ENCODE measurements around the gene FCGR2B. TPM values are rescaled to one million over a fixed set of nuclear protein-coding genes. Genes with fewer than 3 reads are reported as not detected.

Gene FCGR2B
- polyA plus RNA-seq, 1 of the 3 experiments (the other 2 are of a cell fraction): 0.05 TPM

- Histone ChIP-seq H4K20me1 (ENCODE audit: insufficient read depth) (no peaks in the 10 kb centered on the region), H3K4me1 (ENCODE audit: control insufficient read depth in 1 of 2, insufficient read depth in 2 of 2, low read depth in 1 of 2, low read length in 1 of 2) (peaks cover 13 to 19% of the 10 kb centered on the region in 2 experiments; a peak in 2 of 4 replicates), H3K9me2 (no peaks in the 10 kb centered on the region), H3K27ac (ENCODE audit: low read depth in 2 of 2, low read length in 1 of 2) (peak overlapping the region; percentile 69 to 84; a peak in 3 of 4 replicates), H2AFZ (ENCODE audit: low read depth) (peak overlapping the region; percentile 75), H3F3A (replicated peaks; ENCODE audit: insufficient read depth) (peaks cover 24% of the 10 kb centered on the region), H3K4me3 (ENCODE audit: low read depth in 2 of 2, low read length in 1 of 2) (peak overlapping the region; percentile 73 to 79), H3K9me3 (no peaks in the 10 kb centered on the region), H3K27me3 (ENCODE audit: insufficient read depth) (no peaks in the 10 kb centered on the region), H3K36me3 (replicated peaks in 1 of 2; ENCODE audit: control insufficient read depth in 1 of 2, insufficient read depth in 2 of 2, low read length in 1 of 2) (no peaks in the 10 kb centered on the region), H3K9ac (peak overlapping the region; percentile 88; the same call in 1 of the 2 replicates), H3K4me2 (peak overlapping the region; percentile 98), H3K79me2 (ENCODE audit: insufficient read depth) (no peaks in the 10 kb centered on the region; the same call in 1 of the 2 replicates)
- WGBS (ENCODE audit: low lambda C conversion rate): 9% methylated on average over 16 of the region's 34 CpGs
- peak; percentile 52 for DNase-seq
- TF ChIP-seq FOXJ3 (CRISPR knock-in tag; IDR thresholded peaks at IDR 0.05) (no peak), MXI1 (IDR thresholded peaks at IDR 0.05; ENCODE audit: low read depth, low read length) (peak; percentile 44; the same call in 1 of the 2 replicates), CTCF (IDR thresholded peaks at IDR 0.05) (peak; percentile 54), RAD21 (IDR thresholded peaks at IDR 0.05; ENCODE audit: low read length) (no peak), MAX (IDR thresholded peaks at IDR 0.05; ENCODE audit: low read depth) (peak; percentile 52), USF2 (IDR thresholded peaks at IDR 0.05; ENCODE audit: borderline replicate concordance, low read depth, low read length) (no peak)
- ChIA-PET POLR2A (interaction anchor here (0.8 kb wide), 1 partner anchor 10 kb away, joined by 3 read pairs; no protein-coding TSS in a partner anchor), CTCF (interaction anchor here (1.1 to 5.9 kb wide), 8 partner anchors 9 to 239 kb away, joined by 3 to 62 read pairs (median 6); partner anchors contain the start of gene DUSP12)
Measured at GRCh38 chr1:161725908-161726472, 63.0 kb downstream of the FCGR2B start.

- ChIA-PET CTCF (interaction anchor here (1.0 to 5.9 kb wide), 8 partner anchors 8 to 239 kb away, joined by 3 to 62 read pairs (median 5); partner anchors contain the start of gene DUSP12), POLR2A (interaction anchor here (0.6 to 1.5 kb wide), 6 partner anchors 11 to 529 kb away, joined by 3 to 9 read pairs (median 4); partner anchors contain the start of gene DUSP12)
- peak overlapping the region; percentile 69 to 84 for H3K27ac ChIP-seq (ENCODE audit: low read depth in 2 of 2, low read length in 1 of 2)
- peak overlapping the region; percentile 73 to 79 for H3K4me3 ChIP-seq (ENCODE audit: low read depth in 2 of 2, low read length in 1 of 2)
- no peaks in the 10 kb centered on the region for H3K36me3 ChIP-seq (replicated peaks in 1 of 2; ENCODE audit: control insufficient read depth in 1 of 2, insufficient read depth in 2 of 2, low read length in 1 of 2)
- H2AFZ ChIP-seq (ENCODE audit: low read depth): peak overlapping the region; percentile 75
- no peaks in the 10 kb centered on the region for H3K27me3 ChIP-seq (ENCODE audit: insufficient read depth)
- peak overlapping the region; percentile 98 for H3K4me2 ChIP-seq
- peaks cover 17% of the 10 kb centered on the region for H3F3A ChIP-seq (replicated peaks; ENCODE audit: insufficient read depth)
- H3K79me2 ChIP-seq (ENCODE audit: insufficient read depth): no peaks in the 10 kb centered on the region; the same call in 1 of the 2 replicates
- H4K20me1 ChIP-seq (ENCODE audit: insufficient read depth): no peaks in the 10 kb centered on the region
- H3K4me1 ChIP-seq (ENCODE audit: control insufficient read depth in 1 of 2, insufficient read depth in 2 of 2, low read depth in 1 of 2, low read length in 1 of 2): peaks cover 13 to 15% of the 10 kb centered on the region in 2 experiments; a peak in 2 of 4 replicates
- H3K9me2 ChIP-seq: no peaks in the 10 kb centered on the region
- H3K9ac ChIP-seq: peak overlapping the region; percentile 88
- H3K9me3 ChIP-seq: no peaks in the 10 kb centered on the region
- WGBS (ENCODE audit: low lambda C conversion rate): 1% methylated on average over 13 of the region's 83 CpGs
- DNase-seq: peak; percentile 96
- no peak for TF ChIP-seq NFIC (IDR thresholded peaks at IDR 0.05; ENCODE audit: borderline replicate concordance)
- peak; percentile 64; the same call in 1 of the 2 replicates for TF ChIP-seq REST (IDR thresholded peaks at IDR 0.05; ENCODE audit: low read depth, low read length)
- no peak for TF ChIP-seq YY1 (IDR thresholded peaks at IDR 0.05; ENCODE audit: low read depth)
- TF ChIP-seq EP300 (IDR thresholded peaks at IDR 0.05; ENCODE audit: borderline replicate concordance in 1 of 2, low read depth in 1 of 2, low read length in 1 of 2): no peak
- no peak for TF ChIP-seq MXI1 (IDR thresholded peaks at IDR 0.05; ENCODE audit: low read depth, low read length)
- TF ChIP-seq SMC3 (IDR thresholded peaks at IDR 0.05; ENCODE audit: low read depth, low read length): no peak
- TF ChIP-seq RFX5 (IDR thresholded peaks at IDR 0.05; ENCODE audit: low read length): no peak
- no peak; the same call in 1 of the 2 replicates for TF ChIP-seq MAX (IDR thresholded peaks at IDR 0.05; ENCODE audit: low read depth)
- TF ChIP-seq PBX3 (IDR thresholded peaks at IDR 0.05): no peak; the same call in 1 of the 2 replicates
Measured at GRCh38 chr1:161726473-161727255, 63.7 kb downstream of the FCGR2B start.

Measured in SK-N-SH (cell line).